WTC11 (cell line): ENCODE data around the gene PHF1. TPM values are rescaled to one million over a fixed set of nuclear protein-coding genes. Genes with fewer than 3 reads are reported as not detected.

Source experiments
- ATAC-seq: fragments of 200-7000 bp; cut with Tn5 transposase; 2 replicates; pipeline ENCODE4 v1.10.0; 2021; ENCODE audit warnings: mild to moderate bottlenecking, moderate library complexity
- CTCF ChIA-PET: fragments of 300-600 bp; sonication (Branson Sonifier 250); formaldehyde crosslinking; loops from one replicate; lab custom pipeline; 2021; ENCODE audit warnings: antibody characterized with exemption; lab: Charles Lee
- POLR2A ChIA-PET: fragments of 350-600 bp; sonication (Branson Sonifier 250); formaldehyde crosslinking; loops from one replicate; lab custom pipeline; 2021; ENCODE audit warnings: antibody characterized with exemption; lab: Charles Lee
- DNase-seq: peaks from one replicate; pipeline ENCODE4 v3.0.0; 2021; ENCODE audit warnings: low spot score
- H3K27ac Mint-ChIP-seq: 2 replicates; pipeline ENCODE4 v1.8.0; 2021; ENCODE audit warnings: mixed read lengths
- H3K27me3 Mint-ChIP-seq: 2 replicates; pipeline ENCODE4 v1.8.0; 2021; ENCODE audit warnings: low read depth, mild to moderate bottlenecking, moderate library complexity, mixed read lengths
- H3K36me3 Mint-ChIP-seq: 2 replicates; pipeline ENCODE4 v1.8.0; 2021; ENCODE audit warnings: mixed read lengths
- H3K4me1 Mint-ChIP-seq: 2 replicates; pipeline ENCODE4 v1.8.0; 2022; ENCODE audit warnings: mixed read lengths
- H3K4me3 Mint-ChIP-seq: 2 replicates; pipeline ENCODE4 v1.8.0; 2021; ENCODE audit warnings: mild to moderate bottlenecking, moderate library complexity, mixed read lengths
- H3K9me3 Mint-ChIP-seq: 2 replicates; pipeline ENCODE4 v1.8.0; 2021; ENCODE audit warnings: mixed read lengths
- ATF3 ChIP-seq: sonication (generic); formaldehyde crosslinking; conservative IDR thresholded peaks from 2 replicates; pipeline ENCODE4 v1.8.1; 2022; ENCODE audit warnings: mild to moderate bottlenecking, missing genetic modification reagents
- CREB1 ChIP-seq: sonication (generic); formaldehyde crosslinking; IDR thresholded peaks from 2 replicates; pipeline ENCODE4 v1.8.0; 2023; ENCODE audit warnings: mild to moderate bottlenecking, missing genetic modification reagents
- ETV6 ChIP-seq: sonication (generic); formaldehyde crosslinking; IDR thresholded peaks from 2 replicates; pipeline ENCODE4 v1.8.1; 2022; ENCODE audit warnings: mild to moderate bottlenecking, missing genetic modification reagents
- FOXJ3 ChIP-seq: sonication (generic); formaldehyde crosslinking; IDR thresholded peaks from 2 replicates; pipeline ENCODE4 v1.9.0; 2021; ENCODE audit warnings: missing genetic modification reagents, mild to moderate bottlenecking, borderline replicate concordance
- GRHL2 ChIP-seq: fragments of 250-450 bp; sonication (Bioruptor Pico); IDR thresholded peaks from 2 replicates; pipeline ENCODE4 v1.8.0; 2022; ENCODE audit warnings: mild to moderate bottlenecking, moderate library complexity; ENCODE audit not compliant: insufficient replicate concordance, severe bottlenecking
- HMGXB4 ChIP-seq: sonication (generic); formaldehyde crosslinking; IDR thresholded peaks from 2 replicates; pipeline ENCODE4 v1.8.1; 2023; ENCODE audit warnings: mild to moderate bottlenecking, moderate library complexity, missing genetic modification reagents
- KAT7 ChIP-seq: sonication (generic); formaldehyde crosslinking; IDR thresholded peaks from 2 replicates; pipeline ENCODE4 v1.8.1; 2023; ENCODE audit warnings: missing genetic modification reagents, mild to moderate bottlenecking, borderline replicate concordance
- MXD4 ChIP-seq: fragments of 250-450 bp; sonication (Bioruptor Pico); IDR thresholded peaks from 2 replicates; pipeline ENCODE4 v1.8.0; 2021; ENCODE audit warnings: mild to moderate bottlenecking, moderate library complexity, borderline replicate concordance
- NR2C2 ChIP-seq: sonication (generic); formaldehyde crosslinking; IDR thresholded peaks from 2 replicates; pipeline ENCODE4 v1.8.0; 2022; ENCODE audit warnings: mild to moderate bottlenecking, missing genetic modification reagents
- NR3C1 ChIP-seq: sonication (generic); formaldehyde crosslinking; conservative IDR thresholded peaks from 2 replicates; pipeline ENCODE4 v1.8.1; 2023; ENCODE audit warnings: low read depth, mild to moderate bottlenecking, missing genetic modification reagents
- OVOL2 ChIP-seq: fragments of 250-450 bp; sonication (Bioruptor Pico); IDR thresholded peaks from 2 replicates; pipeline ENCODE4 v1.9.0; 2021; ENCODE audit warnings: mild to moderate bottlenecking, borderline replicate concordance
- RELA ChIP-seq: sonication (generic); formaldehyde crosslinking; IDR thresholded peaks from 2 replicates; pipeline ENCODE4 v1.8.1; 2022; ENCODE audit warnings: missing genetic modification reagents, mild to moderate bottlenecking, borderline replicate concordance
- TEAD4 ChIP-seq: sonication (generic); formaldehyde crosslinking; IDR thresholded peaks from 2 replicates; pipeline ENCODE4 v1.8.0; 2022; ENCODE audit warnings: mild to moderate bottlenecking, missing genetic modification reagents
- TP53 ChIP-seq: sonication (generic); formaldehyde crosslinking; IDR thresholded peaks from 2 replicates; pipeline ENCODE4 v1.8.1; 2023; ENCODE audit warnings: mild to moderate bottlenecking, missing genetic modification reagents
- ZBTB21 ChIP-seq: sonication (generic); formaldehyde crosslinking; IDR thresholded peaks from 2 replicates; pipeline ENCODE4 v1.8.1; 2023; ENCODE audit warnings: mild to moderate bottlenecking, missing genetic modification reagents, borderline replicate concordance
- ZBTB43 ChIP-seq: sonication (generic); formaldehyde crosslinking; IDR thresholded peaks from 2 replicates; pipeline ENCODE4 v1.8.1; 2023; ENCODE audit warnings: mild to moderate bottlenecking, missing genetic modification reagents
- ZNF317 ChIP-seq: sonication (generic); formaldehyde crosslinking; IDR thresholded peaks from 2 replicates; pipeline ENCODE4 v1.8.1; 2023; ENCODE audit warnings: low read depth, mild to moderate bottlenecking, moderate library complexity, missing genetic modification reagents, borderline replicate concordance
- ZNF416 ChIP-seq: fragments of 250-450 bp; sonication (Bioruptor Pico); IDR thresholded peaks from 2 replicates; pipeline ENCODE4 v1.9.0; 2021; ENCODE audit warnings: mild to moderate bottlenecking, inconsistent platforms
- ZNF512 ChIP-seq: sonication (generic); formaldehyde crosslinking; IDR thresholded peaks from 2 replicates; pipeline ENCODE4 v1.8.1; 2022; ENCODE audit warnings: missing genetic modification reagents, borderline replicate concordance
- total RNA-seq: library from RNA; stranded (reverse); gene quantifications from 3 replicates; pipeline ENCODE4 v1.2.3, GENCODE V29; 2021
- TF ChIP-seq, protein P1 (sequence below): sonication (generic); formaldehyde crosslinking; IDR thresholded peaks from 2 replicates; pipeline ENCODE4 v1.8.1; 2023; ENCODE audit warnings: mild to moderate bottlenecking, missing genetic modification reagents, borderline replicate concordance
- TF ChIP-seq, protein P2 (sequence below): fragments of 250-450 bp; sonication (Bioruptor Pico); IDR thresholded peaks from 2 replicates; pipeline ENCODE4 v1.8.0; 2021; ENCODE audit warnings: mild to moderate bottlenecking
- TF ChIP-seq, protein P3 (sequence below): fragments of 250-450 bp; sonication (Bioruptor Pico); IDR thresholded peaks from 2 replicates; pipeline ENCODE4 v1.9.0; 2021; ENCODE audit warnings: mild to moderate bottlenecking, borderline replicate concordance

The PHF1 gene
- total RNA-seq, 1 experiment from 2014 or later: 63.6 TPM

- TF ChIP-seq, protein P1, sequence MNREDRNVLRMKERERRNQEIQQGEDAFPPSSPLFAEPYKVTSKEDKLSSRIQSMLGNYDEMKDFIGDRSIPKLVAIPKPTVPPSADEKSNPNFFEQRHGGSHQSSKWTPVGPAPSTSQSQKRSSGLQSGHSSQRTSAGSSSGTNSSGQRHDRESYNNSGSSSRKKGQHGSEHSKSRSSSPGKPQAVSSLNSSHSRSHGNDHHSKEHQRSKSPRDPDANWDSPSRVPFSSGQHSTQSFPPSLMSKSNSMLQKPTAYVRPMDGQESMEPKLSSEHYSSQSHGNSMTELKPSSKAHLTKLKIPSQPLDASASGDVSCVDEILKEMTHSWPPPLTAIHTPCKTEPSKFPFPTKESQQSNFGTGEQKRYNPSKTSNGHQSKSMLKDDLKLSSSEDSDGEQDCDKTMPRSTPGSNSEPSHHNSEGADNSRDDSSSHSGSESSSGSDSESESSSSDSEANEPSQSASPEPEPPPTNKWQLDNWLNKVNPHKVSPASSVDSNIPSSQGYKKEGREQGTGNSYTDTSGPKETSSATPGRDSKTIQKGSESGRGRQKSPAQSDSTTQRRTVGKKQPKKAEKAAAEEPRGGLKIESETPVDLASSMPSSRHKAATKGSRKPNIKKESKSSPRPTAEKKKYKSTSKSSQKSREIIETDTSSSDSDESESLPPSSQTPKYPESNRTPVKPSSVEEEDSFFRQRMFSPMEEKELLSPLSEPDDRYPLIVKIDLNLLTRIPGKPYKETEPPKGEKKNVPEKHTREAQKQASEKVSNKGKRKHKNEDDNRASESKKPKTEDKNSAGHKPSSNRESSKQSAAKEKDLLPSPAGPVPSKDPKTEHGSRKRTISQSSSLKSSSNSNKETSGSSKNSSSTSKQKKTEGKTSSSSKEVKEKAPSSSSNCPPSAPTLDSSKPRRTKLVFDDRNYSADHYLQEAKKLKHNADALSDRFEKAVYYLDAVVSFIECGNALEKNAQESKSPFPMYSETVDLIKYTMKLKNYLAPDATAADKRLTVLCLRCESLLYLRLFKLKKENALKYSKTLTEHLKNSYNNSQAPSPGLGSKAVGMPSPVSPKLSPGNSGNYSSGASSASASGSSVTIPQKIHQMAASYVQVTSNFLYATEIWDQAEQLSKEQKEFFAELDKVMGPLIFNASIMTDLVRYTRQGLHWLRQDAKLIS: no peak
- TF ChIP-seq ZBTB43 (CRISPR knock-in tag) (no peak), GRHL2 (CRISPR knock-in tag) (no peak), ATF3 (no peak), ZNF317 (CRISPR knock-in tag) (no peak), NR2C2 (CRISPR knock-in tag) (no peak), RELA (CRISPR knock-in tag) (no peak)
- TF ChIP-seq, all 79 proteins: peak for 0
These were observed 30.6 kb downstream of the PHF1 start (continued) for GRCh38 chr6:33441457-33441856.

DNA sequence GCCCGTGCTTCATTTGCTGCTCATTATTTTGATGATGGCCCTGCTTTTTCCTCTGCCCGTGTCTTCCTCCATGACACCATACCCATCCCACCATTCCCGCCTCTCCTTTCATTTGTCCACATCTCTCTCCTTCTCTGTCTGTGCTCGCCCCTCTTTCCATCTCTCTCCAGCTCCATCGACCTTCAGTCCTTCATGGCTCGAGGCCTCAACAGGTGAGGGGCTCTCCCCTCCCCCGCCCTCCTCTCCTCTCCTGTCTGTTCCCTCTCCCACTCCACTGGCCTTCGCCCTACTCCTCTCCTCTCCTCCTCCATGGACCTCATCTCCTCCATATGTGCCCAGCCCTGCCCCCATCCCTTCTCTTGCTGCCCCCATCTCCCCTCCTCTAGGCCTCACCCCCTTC is 31.5 kb downstream of the PHF1 start:
- H3K9me3 Mint-ChIP-seq: no peaks in the 10 kb centered on the region
- H3K36me3 Mint-ChIP-seq: peaks cover 76% of the 10 kb centered on the region
- CTCF ChIA-PET: no interaction called here
- H3K4me1 Mint-ChIP-seq: no peaks in the 10 kb centered on the region
- DNase-seq: no peak
- no peak overlapping the region for H3K4me3 Mint-ChIP-seq
- ATAC-seq: no peak
- no peak overlapping the region for H3K27ac Mint-ChIP-seq
- POLR2A ChIA-PET: interaction anchor here (1.0 kb wide), 1 partner anchor 11 kb away, joined by 3 read pairs; no protein-coding TSS in a partner anchor
- no peaks in the 10 kb centered on the region for H3K27me3 Mint-ChIP-seq
- TF ChIP-seq, protein P2, sequence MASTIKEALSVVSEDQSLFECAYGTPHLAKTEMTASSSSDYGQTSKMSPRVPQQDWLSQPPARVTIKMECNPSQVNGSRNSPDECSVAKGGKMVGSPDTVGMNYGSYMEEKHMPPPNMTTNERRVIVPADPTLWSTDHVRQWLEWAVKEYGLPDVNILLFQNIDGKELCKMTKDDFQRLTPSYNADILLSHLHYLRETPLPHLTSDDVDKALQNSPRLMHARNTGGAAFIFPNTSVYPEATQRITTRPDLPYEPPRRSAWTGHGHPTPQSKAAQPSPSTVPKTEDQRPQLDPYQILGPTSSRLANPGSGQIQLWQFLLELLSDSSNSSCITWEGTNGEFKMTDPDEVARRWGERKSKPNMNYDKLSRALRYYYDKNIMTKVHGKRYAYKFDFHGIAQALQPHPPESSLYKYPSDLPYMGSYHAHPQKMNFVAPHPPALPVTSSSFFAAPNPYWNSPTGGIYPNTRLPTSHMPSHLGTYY (CRISPR knock-in tag): no peak
- TF ChIP-seq MXD4 (CRISPR knock-in tag) (no peak), TP53 (no peak), OVOL2 (no peak), CREB1 (no peak), NR3C1 (CRISPR knock-in tag) (no peak), TEAD4 (CRISPR knock-in tag) (no peak), KAT7 (CRISPR knock-in tag) (no peak), ETV6 (CRISPR knock-in tag) (no peak), FOXJ3 (CRISPR knock-in tag) (no peak), ZNF512 (CRISPR knock-in tag) (no peak), ZNF416 (no peak), HMGXB4 (CRISPR knock-in tag) (no peak), ZBTB21 (CRISPR knock-in tag) (no peak)
- TF ChIP-seq, protein P3, sequence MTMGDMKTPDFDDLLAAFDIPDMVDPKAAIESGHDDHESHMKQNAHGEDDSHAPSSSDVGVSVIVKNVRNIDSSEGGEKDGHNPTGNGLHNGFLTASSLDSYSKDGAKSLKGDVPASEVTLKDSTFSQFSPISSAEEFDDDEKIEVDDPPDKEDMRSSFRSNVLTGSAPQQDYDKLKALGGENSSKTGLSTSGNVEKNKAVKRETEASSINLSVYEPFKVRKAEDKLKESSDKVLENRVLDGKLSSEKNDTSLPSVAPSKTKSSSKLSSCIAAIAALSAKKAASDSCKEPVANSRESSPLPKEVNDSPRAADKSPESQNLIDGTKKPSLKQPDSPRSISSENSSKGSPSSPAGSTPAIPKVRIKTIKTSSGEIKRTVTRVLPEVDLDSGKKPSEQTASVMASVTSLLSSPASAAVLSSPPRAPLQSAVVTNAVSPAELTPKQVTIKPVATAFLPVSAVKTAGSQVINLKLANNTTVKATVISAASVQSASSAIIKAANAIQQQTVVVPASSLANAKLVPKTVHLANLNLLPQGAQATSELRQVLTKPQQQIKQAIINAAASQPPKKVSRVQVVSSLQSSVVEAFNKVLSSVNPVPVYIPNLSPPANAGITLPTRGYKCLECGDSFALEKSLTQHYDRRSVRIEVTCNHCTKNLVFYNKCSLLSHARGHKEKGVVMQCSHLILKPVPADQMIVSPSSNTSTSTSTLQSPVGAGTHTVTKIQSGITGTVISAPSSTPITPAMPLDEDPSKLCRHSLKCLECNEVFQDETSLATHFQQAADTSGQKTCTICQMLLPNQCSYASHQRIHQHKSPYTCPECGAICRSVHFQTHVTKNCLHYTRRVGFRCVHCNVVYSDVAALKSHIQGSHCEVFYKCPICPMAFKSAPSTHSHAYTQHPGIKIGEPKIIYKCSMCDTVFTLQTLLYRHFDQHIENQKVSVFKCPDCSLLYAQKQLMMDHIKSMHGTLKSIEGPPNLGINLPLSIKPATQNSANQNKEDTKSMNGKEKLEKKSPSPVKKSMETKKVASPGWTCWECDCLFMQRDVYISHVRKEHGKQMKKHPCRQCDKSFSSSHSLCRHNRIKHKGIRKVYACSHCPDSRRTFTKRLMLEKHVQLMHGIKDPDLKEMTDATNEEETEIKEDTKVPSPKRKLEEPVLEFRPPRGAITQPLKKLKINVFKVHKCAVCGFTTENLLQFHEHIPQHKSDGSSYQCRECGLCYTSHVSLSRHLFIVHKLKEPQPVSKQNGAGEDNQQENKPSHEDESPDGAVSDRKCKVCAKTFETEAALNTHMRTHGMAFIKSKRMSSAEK (CRISPR knock-in tag): no peak
